HepG2 (cell line): ENCODE measurements around the gene ADSS1. TPM values are rescaled to one million over a fixed set of nuclear protein-coding genes. Genes with fewer than 3 reads are reported as not detected.
A peak's percentile ranks its signal among the peaks of the same experiment; 100 is the strongest.

ENCODE experiments used
- ARID5B ChIP-seq: IDR thresholded peaks from 2 replicates; pipeline ENCODE4 v1.4.0; 2020; ENCODE audit warnings: mild to moderate bottlenecking, missing genetic modification reagents
- FOXK1 ChIP-seq: sonication (generic); formaldehyde crosslinking; IDR thresholded peaks from 2 replicates; pipeline ENCODE4 v1.4.0; 2020; ENCODE audit warnings: low read depth, missing genetic modification reagents, borderline replicate concordance
- HMGXB3 ChIP-seq: sonication (generic); formaldehyde crosslinking; IDR thresholded peaks from 2 replicates; pipeline ENCODE4 v1.4.0; 2020; ENCODE audit warnings: missing genetic modification reagents, borderline replicate concordance
- IKZF5 ChIP-seq: IDR thresholded peaks from 2 replicates; pipeline ENCODE4 v1.6.1; 2018; ENCODE audit warnings: missing genetic modification reagents, mild to moderate bottlenecking, missing compliant biosample characterization
- KLF13 ChIP-seq: sonication (generic); formaldehyde crosslinking; IDR thresholded peaks from 2 replicates; pipeline ENCODE4 v1.4.0; 2020; ENCODE audit warnings: mild to moderate bottlenecking, missing genetic modification reagents
- MEIS1 ChIP-seq: sonication (generic); formaldehyde crosslinking; IDR thresholded peaks from 2 replicates; pipeline ENCODE4 v1.9.0; 2021; ENCODE audit warnings: mild to moderate bottlenecking, missing genetic modification reagents, moderate library complexity, borderline replicate concordance
- MYC ChIP-seq: sonication (generic); formaldehyde crosslinking; IDR thresholded peaks from 2 replicates; pipeline ENCODE4 v1.9.0; 2021; ENCODE audit warnings: missing genetic modification reagents, borderline replicate concordance
- NCOA1 ChIP-seq: sonication (generic); formaldehyde crosslinking; IDR thresholded peaks from 2 replicates; pipeline ENCODE4 v1.9.0; 2021; ENCODE audit warnings: missing genetic modification reagents
- TFDP1 ChIP-seq: IDR thresholded peaks from 2 replicates; pipeline ENCODE4 v1.6.1; 2016; ENCODE audit warnings: missing compliant biosample characterization, missing genetic modification reagents, borderline replicate concordance
- TRIM22 ChIP-seq: fragments of 450-650 bp; IDR thresholded peaks from 2 replicates; pipeline ENCODE4 v1.6.1; 2017
- UBTF ChIP-seq: sonication (generic); formaldehyde crosslinking; IDR thresholded peaks from 2 replicates; pipeline ENCODE4 v1.4.0; 2020; ENCODE audit warnings: mild to moderate bottlenecking, missing genetic modification reagents
- ZKSCAN8 ChIP-seq: IDR thresholded peaks from 2 replicates; pipeline ENCODE4 v1.6.1; 2016; ENCODE audit warnings: borderline replicate concordance, missing genetic modification reagents, missing compliant biosample characterization
- polyA plus RNA-seq, 8 experiments: library from polyadenylated mRNA; depleted of rRNA in 3 of 8; stranded (reverse) in 7 of 8; unstranded in 1 of 8; fragments of >200 nt; fragmentation: Illumina TruSeq in 4 of 8; extraction: Trizol in 4 of 8; gene quantifications; 2 replicates each; pipeline versions ENCODE4 v1.2.1 to v1.2.3, GENCODE V29; 2011 to 2016; ENCODE audit warnings: low read depth in 4 of 8, missing spikeins in 1 of 8, mixed read lengths in 1 of 8; ENCODE audit not compliant: insufficient read depth in 1 of 8
- total RNA-seq, 5 experiments: library from RNA; depleted of rRNA; stranded (reverse); fragments of >200 nt; fragmentation: Illumina TruSeq; extraction: Trizol; gene quantifications; 2 replicates each; pipeline ENCODE4 v1.2.3, GENCODE V29; 2016; ENCODE audit warnings: low read depth in 1 of 5

The ADSS1 gene
- total and polyA plus RNA-seq, 2 of the 13 experiments (the other 11 are each of a cell fraction or from before 2014, with no cell fraction given), result 1.0 to 36.7 TPM

- peak; percentile 48; the same call in 1 of the 2 replicates for TF ChIP-seq ARID5B (CRISPR knock-in tag)
- TF ChIP-seq UBTF, result peak; percentile 66
- TF ChIP-seq KLF13, result no peak
- no peak for TF ChIP-seq ZKSCAN8
- TF ChIP-seq MYC (CRISPR knock-in tag), result peak; percentile 88
- TF ChIP-seq TFDP1 (CRISPR knock-in tag), result peak; percentile 53; the same call in 1 of the 2 replicates
- TF ChIP-seq NCOA1, result 0 out of 2 replicates have a peak, but pooled peaks have one; percentile 3
- peak; percentile 18; the same call in 1 of the 2 replicates for TF ChIP-seq MEIS1 (CRISPR knock-in tag)
- no peak for TF ChIP-seq HMGXB3 (CRISPR knock-in tag)
- peak; percentile 50; the same call in 1 of the 2 replicates for TF ChIP-seq FOXK1 (CRISPR knock-in tag)
- TF ChIP-seq IKZF5 (CRISPR knock-in tag), result peak; percentile 42
- no peak for TF ChIP-seq TRIM22
Measured at GRCh38 chr14:104768437-104769323, 44.7 kb downstream of the ADSS1 start (continued).
